OCI-M1 (cell line): ENCODE measurements around the gene ISM1.

Experiments
- DNase-seq: peaks from one replicate; lab custom pipeline; 2025; lab: John Stamatoyannopoulos, UW

ISM1 gene

GRCh38 chr20:13220904-13221297 lies at the start of gene ISM1:
TSS of gene ISM1 (plus strand) at chr20:13221274. CDS start at chr20:13221777, 503 bp downstream.
- DNase-seq: peak; percentile 30

GRCh38 chr20:13173201-13173600 lies 47.9 kb upstream of the ISM1 start:
- DNase-seq: no peak

DNA sequence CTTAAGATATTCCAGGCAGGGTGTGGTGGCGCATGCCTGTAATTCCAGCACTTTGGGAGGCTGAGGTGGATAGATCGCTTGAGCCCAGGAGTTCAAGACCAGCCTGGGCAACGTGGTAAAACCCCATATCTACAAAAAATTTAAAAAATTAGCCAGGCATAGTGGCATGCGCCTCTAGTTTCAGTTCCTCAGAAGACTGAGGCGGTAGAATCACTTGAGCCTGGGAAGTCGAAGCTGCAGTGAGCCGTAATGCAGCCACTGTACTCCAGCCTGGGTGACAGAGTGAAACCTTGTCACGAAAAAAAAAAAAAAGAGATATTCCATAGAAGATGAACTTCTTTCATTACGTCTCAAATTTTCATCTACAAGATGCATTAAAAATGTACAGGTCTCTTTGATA lies 46.7 kb upstream of the ISM1 start:
- no peak for DNase-seq

DNA sequence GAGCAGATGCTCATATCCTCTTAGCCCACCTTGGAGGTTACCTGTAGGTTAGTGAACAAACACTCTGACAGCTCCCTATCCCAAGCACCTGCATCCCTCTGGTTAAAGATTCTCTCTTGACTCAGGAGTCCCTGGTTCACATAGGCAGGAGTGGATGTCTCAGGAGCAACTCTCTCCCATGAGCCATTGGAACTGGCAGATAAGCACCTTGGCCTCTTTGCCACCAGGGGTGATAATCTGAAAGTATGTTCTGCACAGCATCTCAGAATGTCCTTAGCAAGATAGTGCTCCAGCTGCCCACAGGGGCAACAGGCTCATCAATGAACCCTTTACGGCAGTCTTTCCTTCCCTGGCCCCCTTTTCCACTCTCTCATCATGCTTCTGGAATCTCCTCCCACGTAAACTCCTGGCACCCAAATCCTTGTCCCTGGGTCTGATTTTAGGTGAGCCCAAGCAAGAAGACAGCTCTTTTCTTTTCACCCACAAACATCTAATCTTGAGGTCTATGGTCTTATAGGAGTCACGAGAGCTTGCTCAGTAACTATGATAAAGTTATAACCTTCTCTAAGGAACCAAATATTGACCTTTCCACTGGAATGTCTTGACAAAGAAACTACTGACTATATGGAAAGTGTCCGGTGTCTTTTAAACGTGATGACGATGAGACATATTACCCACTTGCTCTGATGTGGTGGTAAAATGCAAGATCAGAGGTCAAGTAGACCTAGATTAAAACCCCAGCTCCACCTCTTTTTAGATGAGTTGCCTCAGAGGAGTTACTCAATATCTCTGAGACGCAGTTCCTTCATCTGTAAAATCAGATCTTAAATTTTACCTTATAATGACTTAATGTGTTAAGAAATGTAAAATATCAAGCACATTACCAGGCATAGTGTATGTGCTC lies 39.8 kb upstream of the ISM1 start:
- peak; percentile 6 for DNase-seq

GRCh38 chr20:13183005-13183404 lies 38.1 kb upstream of the ISM1 start:
- no peak for DNase-seq

DNA sequence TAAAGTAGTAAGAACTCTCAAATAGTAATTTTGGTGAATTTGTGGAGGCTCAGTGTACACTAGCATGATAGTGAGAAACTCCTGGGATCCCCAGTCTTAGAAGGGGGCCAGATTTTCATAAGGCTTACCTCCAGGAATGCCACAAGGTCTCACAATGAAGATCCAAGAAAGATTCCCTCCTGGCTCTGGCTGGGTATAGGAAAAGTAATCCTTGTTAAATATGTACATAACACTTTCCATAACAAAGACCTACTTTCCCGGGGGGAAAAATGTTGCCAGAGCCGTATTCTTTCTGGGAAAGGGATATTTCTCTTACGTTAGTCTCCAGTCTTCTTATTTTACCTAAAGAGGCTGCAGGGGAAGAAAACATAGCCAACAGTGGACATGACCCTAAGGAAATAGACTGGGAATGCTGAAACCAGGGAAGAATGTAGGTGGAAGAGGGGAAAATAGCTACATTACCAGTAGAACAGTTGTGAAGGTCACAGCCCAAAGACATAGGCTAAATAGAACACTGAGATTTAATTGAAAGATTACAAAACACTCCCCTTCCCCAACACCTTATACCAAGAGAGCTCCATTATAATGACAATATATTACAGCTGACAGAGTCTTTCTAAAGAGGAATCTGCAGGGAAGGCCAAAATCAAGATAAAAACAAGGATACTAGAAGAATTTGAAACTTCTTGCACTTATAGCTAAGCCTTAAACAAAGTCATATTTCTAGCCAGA lies 34.9 kb upstream of the ISM1 start:
- no peak for DNase-seq

- DNase-seq: no peak
Measured at GRCh38 chr20:13187899-13188298, 33.2 kb upstream of the ISM1 start.

- no peak for DNase-seq
Measured at GRCh38 chr20:13199279-13199678, 21.8 kb upstream of the ISM1 start.

DNA sequence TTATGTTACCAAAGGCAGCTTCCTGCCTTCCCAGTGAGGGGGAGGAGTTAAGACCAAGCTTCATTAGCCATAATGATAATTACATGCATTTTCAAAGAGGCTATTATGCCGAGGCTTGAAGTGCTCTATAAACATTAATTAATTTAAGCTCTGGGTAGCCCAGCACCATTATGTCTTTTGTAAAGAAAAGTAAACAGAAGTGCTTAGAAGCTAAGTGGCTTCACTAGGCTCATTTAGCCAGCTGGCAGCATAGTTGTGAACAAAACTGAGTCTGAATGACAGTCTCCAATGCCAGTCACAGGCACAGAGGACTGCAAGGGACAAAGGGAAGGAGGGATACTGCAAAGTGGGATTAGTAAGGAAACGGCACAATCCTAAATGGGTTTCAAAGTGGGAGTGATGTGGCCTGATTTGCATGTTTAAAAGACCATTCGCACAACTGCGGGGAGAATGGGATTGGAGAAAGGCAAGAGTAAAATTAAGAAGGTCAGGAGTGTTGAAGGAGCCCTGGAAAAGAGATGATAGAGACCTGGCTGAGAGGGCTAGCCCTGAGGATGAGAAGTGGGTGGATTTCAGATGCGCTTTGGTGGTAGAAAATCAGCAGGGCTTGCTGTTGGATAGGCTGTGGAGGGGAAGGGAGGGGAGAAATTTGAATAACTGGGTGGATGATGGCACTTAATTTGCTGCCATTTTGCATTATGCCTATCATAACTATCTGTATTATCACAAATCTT lies 20.1 kb upstream of the ISM1 start:
- no peak for DNase-seq

GRCh38 chr20:13202565-13202964 lies 18.5 kb upstream of the ISM1 start:
- DNase-seq: no peak

- DNase-seq: no peak
Measured at GRCh38 chr20:13205425-13205824, 15.6 kb upstream of the ISM1 start.

DNA sequence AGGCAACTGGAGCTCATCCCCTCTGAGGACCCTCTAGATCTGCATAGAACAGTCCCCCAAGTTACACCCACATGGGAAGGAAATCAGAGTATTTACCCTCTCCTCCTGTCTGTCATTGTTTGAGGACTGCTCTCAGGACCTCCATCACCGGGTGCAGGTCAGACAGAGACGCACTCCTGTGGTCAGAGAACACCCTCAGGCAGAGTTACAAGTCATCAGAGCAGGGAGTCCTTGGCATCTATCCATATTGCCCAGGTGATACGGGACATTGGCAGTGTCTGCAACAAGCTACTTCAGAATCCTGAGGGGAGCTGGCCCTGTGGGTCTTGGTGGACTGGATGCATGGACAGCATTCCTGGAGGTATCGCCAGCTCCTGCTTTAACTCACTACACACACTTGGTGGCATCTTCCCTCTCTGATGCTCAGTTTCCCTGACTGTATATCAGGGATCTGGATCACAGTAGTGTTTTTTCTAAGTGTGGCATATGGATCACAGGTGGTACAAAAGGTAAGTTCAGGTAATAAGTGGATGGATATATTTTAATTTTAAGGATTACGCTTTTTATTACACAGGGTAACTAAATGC lies 15.1 kb upstream of the ISM1 start:
- DNase-seq: no peak

GRCh38 chr20:13207016-13207415 lies 14.1 kb upstream of the ISM1 start:
- no peak for DNase-seq

DNA sequence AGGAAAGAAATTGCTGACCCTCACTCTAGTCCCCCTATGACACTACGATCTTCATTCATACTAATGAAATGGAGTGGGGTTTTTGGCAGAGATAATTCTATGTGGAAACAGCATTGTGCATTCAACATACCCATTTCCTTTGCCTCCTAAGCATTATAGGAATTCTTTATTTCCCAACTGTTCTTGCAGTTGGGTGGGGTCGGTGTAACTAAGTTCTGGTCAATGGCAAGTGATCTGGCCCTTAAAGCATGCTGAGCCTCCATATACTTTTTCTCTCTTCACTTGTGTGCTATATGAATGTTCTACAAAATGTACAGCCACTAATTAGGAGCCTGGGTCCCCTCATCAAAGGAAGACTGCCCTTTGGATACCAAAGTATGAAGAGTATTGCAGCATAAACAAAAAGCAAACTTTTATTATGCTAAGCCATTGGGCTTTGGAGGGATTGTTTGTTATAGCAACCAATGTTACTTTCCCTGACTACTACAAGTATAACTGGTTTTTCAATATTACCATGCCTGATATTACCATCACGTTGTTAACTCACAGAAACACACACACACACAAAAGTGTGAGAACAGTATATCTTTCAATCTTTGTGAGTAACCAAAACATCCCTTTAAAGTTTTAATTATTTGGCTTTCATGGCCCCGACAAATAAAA lies 9.0 kb upstream of the ISM1 start:
- DNase-seq: no peak

DNA sequence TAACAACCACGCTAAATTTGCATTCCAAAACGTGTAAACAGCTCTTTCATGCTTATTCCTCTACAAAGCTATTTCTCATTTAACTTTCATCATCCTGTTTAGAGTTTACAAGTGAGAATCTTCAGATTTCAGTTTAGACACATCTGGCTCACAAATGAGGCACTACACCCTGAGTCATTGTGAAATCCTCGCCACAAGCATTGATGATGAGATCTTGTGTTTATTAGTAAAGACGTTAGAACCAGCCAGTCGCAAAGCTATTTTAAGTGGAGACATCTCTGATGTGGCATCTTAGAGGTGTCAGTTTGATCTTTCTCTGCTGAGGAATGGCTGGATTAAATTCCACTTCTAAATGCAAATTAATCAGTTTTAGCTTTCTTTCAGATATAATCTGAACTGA lies 8.3 kb upstream of the ISM1 start:
- peak; percentile 41 for DNase-seq

DNA sequence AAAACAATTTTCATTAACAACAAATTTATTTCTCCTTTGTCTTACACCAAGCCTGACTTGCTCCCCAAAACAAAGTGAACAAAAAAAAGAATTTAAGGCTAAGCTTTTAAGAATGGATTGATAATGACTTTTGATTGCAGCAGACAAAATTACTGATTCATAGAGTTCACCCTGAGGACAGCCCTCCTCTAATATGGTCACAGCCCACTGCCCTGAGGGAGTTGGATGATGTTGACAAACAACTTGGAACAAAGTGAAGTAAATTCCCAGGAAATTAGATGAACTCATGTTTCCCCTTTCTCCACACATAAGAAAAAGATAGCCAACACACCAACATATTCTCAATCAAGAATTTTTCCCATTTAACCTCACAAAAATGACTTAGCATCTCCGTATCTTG lies 7.7 kb upstream of the ISM1 start:
- DNase-seq: no peak

DNA sequence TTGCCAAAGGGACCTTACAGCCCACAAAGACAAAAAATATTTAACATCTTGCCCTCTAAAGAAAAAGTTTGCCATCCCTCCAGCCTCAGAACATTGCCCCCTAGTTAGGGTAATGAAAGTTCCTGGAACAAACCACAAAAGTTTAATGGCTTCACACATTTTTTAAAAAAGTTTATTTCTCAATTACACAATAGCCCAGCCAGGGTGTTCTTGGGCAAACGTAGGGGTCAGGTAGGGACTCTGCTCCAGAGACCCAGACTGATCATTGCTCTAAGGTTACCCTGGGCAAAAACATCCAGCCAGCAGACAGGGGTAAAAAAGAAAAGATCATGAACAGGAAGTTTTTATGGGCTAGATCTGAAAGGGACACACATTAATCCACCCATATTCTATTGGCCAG lies 4.5 kb upstream of the ISM1 start:
- DNase-seq: no peak

GRCh38 chr20:13219327-13220193 lies 1.5 kb upstream of the ISM1 start:
- DNase-seq: no peak

GRCh38 chr20:13220194-13220903 lies 725 bp upstream of the ISM1 start:
- DNase-seq: no peak

GRCh38 chr20:13221313-13221672 lies 219 bp downstream of the ISM1 start:
- no peak for DNase-seq
